Measurements from ENCODE around the gene PTCH1. TPM values are rescaled to one million over a fixed set of nuclear protein-coding genes. Genes with fewer than 3 reads are reported as not detected.
A peak's percentile ranks its signal among the peaks of the same experiment; 100 is the strongest.

The PTCH1 gene
- total RNA-seq (2021; ENCODE audit: unreplicated experiment) (15.2 TPM), Bru-seq, nascent RNA (percentile 47 among the genes with signal in this experiment), BruChase-seq, experiment 1, labeled RNA remaining after a 6-hour chase (percentile 36 among the genes with signal in this experiment), BruChase-seq, experiment 2, labeled RNA remaining after a 2-hour chase (percentile 46 among the genes with signal in this experiment)
- 6.2 and 8.0 TPM in 2 replicates for polyA plus RNA-seq (2012)
- long read RNA-seq, partial matches to known transcripts = 1 of 4 reads
- long read RNA-seq, other reads (novel, unspliced or antisense) = 3 of 4 reads

DNA sequence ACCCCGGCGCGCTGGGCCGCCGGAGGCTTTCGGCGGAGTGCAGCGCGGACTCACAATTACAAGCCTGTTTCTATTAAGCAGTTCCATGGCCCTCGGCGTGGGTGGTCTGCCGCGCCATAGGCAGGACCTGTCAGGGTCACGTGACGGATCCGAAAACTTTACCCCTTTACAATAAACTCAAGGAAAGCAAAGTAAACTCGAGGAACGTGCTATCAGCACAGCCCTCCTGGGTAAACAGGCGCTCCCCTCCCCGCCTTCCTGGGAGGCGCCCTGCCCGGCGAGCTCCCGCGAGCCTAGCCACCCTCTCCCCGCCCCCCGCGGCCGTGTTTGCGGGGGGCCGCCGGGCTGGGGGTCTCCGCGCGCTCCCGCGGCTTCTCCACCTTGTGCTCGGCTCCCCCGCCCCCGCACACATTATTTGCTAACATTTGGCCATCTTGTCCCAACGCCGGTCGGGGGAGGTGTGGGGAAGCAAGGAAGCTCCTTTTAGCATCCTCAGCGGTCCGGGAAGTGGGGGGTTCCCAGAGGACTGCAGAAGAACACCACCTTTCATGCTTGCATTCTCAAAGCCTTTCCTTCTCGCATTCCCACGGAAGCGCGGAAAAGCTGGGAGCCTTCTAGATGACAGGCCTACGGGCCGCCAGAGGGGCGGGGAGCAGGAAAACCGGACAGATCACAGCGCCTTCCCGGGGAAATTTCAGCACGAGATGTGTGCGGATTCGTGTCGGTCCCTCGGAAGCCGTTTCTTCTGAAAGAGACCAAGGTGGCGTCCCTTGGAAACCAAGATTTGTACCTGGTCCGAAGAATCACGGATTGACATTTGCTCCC is at the start of gene PTCH1:
Gene PTCH1, minus strand, starts transcription at position 238 of the 825 bp plus-strand sequence.
- Histone ChIP-seq H3K27ac (ENCODE audit: low read depth, low read length) (peak within 1 kb of the TSS; percentile 31; the same call in 1 of the 2 replicates), H3K27me3 (ENCODE audit: insufficient read depth, low read length) (no peaks in the 10 kb centered on the region), H3K4me1 (ENCODE audit: control insufficient read depth in 1 of 2, insufficient read depth in 2 of 2, low read length in 2 of 2) (peaks cover 3 to 16% of the 10 kb centered on the region in 2 experiments; a peak in 3 of 4 replicates), H4K20me1 (ENCODE audit: insufficient read depth) (no peaks in the 10 kb centered on the region), H3K9ac (ENCODE audit: low read length) (peak within 1 kb of the TSS; percentile 60), H3K79me2 (ENCODE audit: insufficient read depth, low read length) (0 out of 2 replicates have a peak, but pooled peaks cover 2% of the 10 kb centered on the region), H2AFZ (ENCODE audit: low read depth, low read length, poor library complexity, severe bottlenecking) (peak within 1 kb of the TSS; percentile 88), H3K9me3 (ENCODE audit: control insufficient read depth in 1 of 2, insufficient read depth in 1 of 2, low read depth in 1 of 2, low read length in 2 of 2) (no peaks in the 10 kb centered on the region), H3K4me3 (replicated peaks in 1 of 2; ENCODE audit: low read depth in 1 of 2, low read length in 2 of 2) (peak within 1 kb of the TSS; percentile 57 to 82), H3K4me2 (ENCODE audit: low read length) (peak within 1 kb of the TSS; percentile 100), H3K36me3 (ENCODE audit: control insufficient read depth in 1 of 2, insufficient read depth in 2 of 2, low read length in 2 of 2) (no peaks in the 10 kb centered on the region), H3K9me2 (ENCODE audit: insufficient read depth) (no peaks in the 10 kb centered on the region)
- no peak for TF ChIP-seq ELF1 (IDR thresholded peaks at IDR 0.05; ENCODE audit: borderline replicate concordance, low read depth)
- TF ChIP-seq POLR2A (IDR thresholded peaks at IDR 0.05; ENCODE audit: borderline replicate concordance, extremely low read depth, insufficient read depth, insufficient read length) = no peak
- no peak for TF ChIP-seq ATF3 (IDR thresholded peaks at IDR 0.05)
- TF ChIP-seq REST (IDR thresholded peaks at IDR 0.05; ENCODE audit: low read depth) = no peak
- TF ChIP-seq SIN3A (IDR thresholded peaks at IDR 0.05; ENCODE audit: low read depth) = no peak
- no peak for TF ChIP-seq EZH2 (IDR thresholded peaks at IDR 0.05)
- DNase-seq (ENCODE audit: low read depth, low spot score) (no peak), ATAC-seq (peak; percentile 75)
- RAD21 ChIA-PET (ENCODE audit: low non-redundant PET in 1 of 2, low total read pairs in 2 of 2, uncharacterized antibody in 2 of 2, unreplicated experiment in 2 of 2) = no interaction called here
- CTCF ChIA-PET = no interaction called here
- POLR2A ChIA-PET = no interaction called here
- no TSS peak for BruUV-seq (replicated peaks)
- intact Hi-C loops (cut with micrococcal nuclease) = no loop called here

All from HCT116 (cell line).